HepG2 (cell line): ENCODE data around the gene CCDC57. TPM values are rescaled to one million over a fixed set of nuclear protein-coding genes. Genes with fewer than 3 reads are reported as not detected.

Source experiments
- ARHGAP35 ChIP-seq: sonication (generic); formaldehyde crosslinking; IDR thresholded peaks from 2 replicates; pipeline ENCODE4 v1.9.0; 2022; ENCODE audit warnings: mild to moderate bottlenecking, inconsistent platforms, moderate library complexity, missing genetic modification reagents, borderline replicate concordance
- HDAC2 ChIP-seq: sonication (generic); formaldehyde crosslinking; IDR thresholded peaks from 2 replicates; pipeline ENCODE4 v1.4.0; 2020; ENCODE audit warnings: missing genetic modification reagents
- HMG20B ChIP-seq: conservative IDR thresholded peaks from 2 replicates; pipeline ENCODE4 v1.6.1; 2016; ENCODE audit warnings: missing genetic modification reagents, missing compliant biosample characterization
- HNF4A ChIP-seq: sonication (generic); formaldehyde crosslinking; IDR thresholded peaks from 2 replicates; pipeline ENCODE4 v1.4.0; 2020; ENCODE audit warnings: missing genetic modification reagents
- MED13 ChIP-seq: sonication (generic); formaldehyde crosslinking; IDR thresholded peaks from 2 replicates; pipeline ENCODE4 v1.5.0; 2020; ENCODE audit warnings: missing genetic modification reagents
- NCOA2 ChIP-seq: sonication (generic); formaldehyde crosslinking; IDR thresholded peaks from 2 replicates; pipeline ENCODE4 v1.8.0; 2022; ENCODE audit warnings: inconsistent platforms
- NCOR1 ChIP-seq: fragments of 200-600 bp; sonication (generic); IDR thresholded peaks from 2 replicates; pipeline ENCODE4 v1.7.0; 2017; ENCODE audit warnings: antibody characterized with exemption, low read length, borderline replicate concordance
- NFIB ChIP-seq: sonication (generic); formaldehyde crosslinking; IDR thresholded peaks from 2 replicates; pipeline ENCODE4 v1.9.0; 2021; ENCODE audit warnings: missing genetic modification reagents, mild to moderate bottlenecking, borderline replicate concordance
- RAD51 ChIP-seq: fragments of 450-650 bp; IDR thresholded peaks from 2 replicates; pipeline ENCODE4 v1.6.1; 2016; ENCODE audit warnings: borderline replicate concordance
- REPIN1 ChIP-seq: sonication (generic); formaldehyde crosslinking; IDR thresholded peaks from 2 replicates; pipeline ENCODE4 v1.8.0; 2022; ENCODE audit warnings: missing genetic modification reagents, low read depth, mild to moderate bottlenecking, borderline replicate concordance
- SMYD3 ChIP-seq: sonication (generic); formaldehyde crosslinking; IDR thresholded peaks from 2 replicates; pipeline ENCODE4 v1.8.1; 2023; ENCODE audit warnings: mild to moderate bottlenecking, missing genetic modification reagents
- SNAPC2 ChIP-seq: sonication (generic); formaldehyde crosslinking; IDR thresholded peaks from 2 replicates; pipeline ENCODE4 v1.8.1; 2022; ENCODE audit warnings: mild to moderate bottlenecking, missing genetic modification reagents
- SP4 ChIP-seq: sonication (generic); formaldehyde crosslinking; IDR thresholded peaks from 2 replicates; pipeline ENCODE4 v1.8.1; 2023; ENCODE audit warnings: mild to moderate bottlenecking, missing genetic modification reagents
- SYNCRIP ChIP-seq: fragments of 200-400 bp; formaldehyde crosslinking; IDR thresholded peaks from 2 replicates; pipeline ENCODE4 v1.6.1; 2018; ENCODE audit warnings: mild to moderate bottlenecking, low read depth, low read length; ENCODE audit not compliant: insufficient read depth
- ZNF546 ChIP-seq: sonication (generic); formaldehyde crosslinking; conservative IDR thresholded peaks from 2 replicates; pipeline ENCODE4 v1.8.1; 2023; ENCODE audit warnings: mild to moderate bottlenecking, missing genetic modification reagents
- ZNF572 ChIP-seq: sonication (generic); formaldehyde crosslinking; IDR thresholded peaks from 2 replicates; pipeline ENCODE4 v1.5.1; 2020; ENCODE audit warnings: mild to moderate bottlenecking, missing genetic modification reagents
- ZNF768 ChIP-seq: sonication (generic); formaldehyde crosslinking; IDR thresholded peaks from 2 replicates; pipeline ENCODE4 v1.4.0; 2020; ENCODE audit warnings: missing genetic modification reagents
- polyA plus RNA-seq, 8 experiments: library from polyadenylated mRNA; depleted of rRNA in 3 of 8; stranded (reverse) in 7 of 8; unstranded in 1 of 8; fragments of >200 nt; fragmentation: Illumina TruSeq in 4 of 8; extraction: Trizol in 4 of 8; gene quantifications; 2 replicates each; pipeline versions ENCODE4 v1.2.1 to v1.2.3, GENCODE V29; 2011 to 2016; ENCODE audit warnings: low read depth in 4 of 8, missing spikeins in 1 of 8, mixed read lengths in 1 of 8; ENCODE audit not compliant: insufficient read depth in 1 of 8
- total RNA-seq, 5 experiments: library from RNA; depleted of rRNA; stranded (reverse); fragments of >200 nt; fragmentation: Illumina TruSeq; extraction: Trizol; gene quantifications; 2 replicates each; pipeline ENCODE4 v1.2.3, GENCODE V29; 2016; ENCODE audit warnings: low read depth in 1 of 5
- TF ChIP-seq, protein P1 (sequence below): sonication (generic); formaldehyde crosslinking; IDR thresholded peaks from 2 replicates; pipeline ENCODE4 v1.9.0; 2021; ENCODE audit warnings: missing genetic modification reagents, borderline replicate concordance
- TF ChIP-seq, protein P2 (sequence below): sonication (generic); formaldehyde crosslinking; IDR thresholded peaks from 2 replicates; pipeline ENCODE4 v1.8.1; 2022; ENCODE audit warnings: low read depth, mild to moderate bottlenecking, missing genetic modification reagents
- TF ChIP-seq, protein P3 (sequence below): sonication (generic); formaldehyde crosslinking; IDR thresholded peaks from 2 replicates; pipeline ENCODE4 v1.4.0; 2020; ENCODE audit warnings: missing genetic modification reagents
- TF ChIP-seq, protein P4 (sequence below), 2 experiments: fragments of 450-650 bp in 1 of 2; sonication (generic) in 1 of 2; formaldehyde crosslinking; IDR thresholded peaks; 2 replicates each; pipeline versions ENCODE4 v1.5.0 to v1.8.0; 2020 to 2022; ENCODE audit warnings: mild to moderate bottlenecking in 1 of 2, missing genetic modification reagents in 1 of 2
- TF ChIP-seq, protein P5 (sequence below): sonication (generic); formaldehyde crosslinking; IDR thresholded peaks from 2 replicates; pipeline ENCODE4 v1.4.0; 2020; ENCODE audit warnings: missing genetic modification reagents

CCDC57 gene
- total and polyA plus RNA-seq, 2 of the 13 experiments (the other 11 are each of a cell fraction or from before 2014, with no cell fraction given): 59.3 to 59.9 TPM

DNA sequence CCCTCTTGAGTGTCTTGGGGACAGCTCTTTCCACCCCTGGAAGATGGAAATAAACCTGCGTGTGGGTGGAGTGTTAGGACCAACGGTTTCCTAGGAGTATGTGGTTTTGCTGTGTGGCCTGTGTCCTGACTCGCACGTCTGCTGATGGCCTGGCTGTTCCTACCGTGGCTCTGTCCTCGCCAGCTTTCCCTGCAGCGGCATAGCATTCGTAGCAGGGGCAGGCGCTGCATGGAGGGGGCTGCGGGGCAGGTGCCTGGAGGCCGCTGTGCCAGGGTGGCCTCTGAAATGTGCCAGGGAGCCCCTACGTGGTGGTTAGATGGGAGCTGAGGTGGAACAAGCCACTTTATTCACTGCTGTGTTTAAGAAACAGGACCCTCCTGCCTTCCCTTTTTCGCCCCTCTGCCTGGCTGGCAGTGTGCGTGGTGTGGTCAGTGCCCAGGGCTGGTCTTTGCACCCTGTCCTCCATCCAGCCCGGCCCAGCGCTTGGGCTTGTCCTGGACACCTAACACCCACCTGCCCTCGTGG is 26.8 kb upstream of the CCDC57 start (continued):
- TF ChIP-seq NCOA2 (no peak), NCOR1 (no peak), RAD51 (no peak), SNAPC2 (CRISPR knock-in tag) (0 out of 2 replicates have a peak, but pooled peaks have one; percentile 51), ZNF572 (CRISPR knock-in tag) (0 out of 2 replicates have a peak, but pooled peaks have one; percentile 89), SYNCRIP (no peak), MED13 (CRISPR knock-in tag) (no peak), HDAC2 (CRISPR knock-in tag) (no peak), NFIB (CRISPR knock-in tag) (no peak), SMYD3 (no peak), REPIN1 (no peak), HMG20B (CRISPR knock-in tag) (no peak), ZNF768 (CRISPR knock-in tag) (0 out of 2 replicates have a peak, but pooled peaks have one; percentile 9), ZNF546 (CRISPR knock-in tag) (no peak), HNF4A (CRISPR knock-in tag) (no peak), SP4 (peak; percentile 1; the same call in 1 of the 2 replicates), ARHGAP35 (0 out of 2 replicates have a peak, but pooled peaks have one; percentile 62)
- TF ChIP-seq, protein P1, sequence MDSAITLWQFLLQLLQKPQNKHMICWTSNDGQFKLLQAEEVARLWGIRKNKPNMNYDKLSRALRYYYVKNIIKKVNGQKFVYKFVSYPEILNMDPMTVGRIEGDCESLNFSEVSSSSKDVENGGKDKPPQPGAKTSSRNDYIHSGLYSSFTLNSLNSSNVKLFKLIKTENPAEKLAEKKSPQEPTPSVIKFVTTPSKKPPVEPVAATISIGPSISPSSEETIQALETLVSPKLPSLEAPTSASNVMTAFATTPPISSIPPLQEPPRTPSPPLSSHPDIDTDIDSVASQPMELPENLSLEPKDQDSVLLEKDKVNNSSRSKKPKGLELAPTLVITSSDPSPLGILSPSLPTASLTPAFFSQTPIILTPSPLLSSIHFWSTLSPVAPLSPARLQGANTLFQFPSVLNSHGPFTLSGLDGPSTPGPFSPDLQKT (CRISPR knock-in tag): no peak
- TF ChIP-seq, protein P2, sequence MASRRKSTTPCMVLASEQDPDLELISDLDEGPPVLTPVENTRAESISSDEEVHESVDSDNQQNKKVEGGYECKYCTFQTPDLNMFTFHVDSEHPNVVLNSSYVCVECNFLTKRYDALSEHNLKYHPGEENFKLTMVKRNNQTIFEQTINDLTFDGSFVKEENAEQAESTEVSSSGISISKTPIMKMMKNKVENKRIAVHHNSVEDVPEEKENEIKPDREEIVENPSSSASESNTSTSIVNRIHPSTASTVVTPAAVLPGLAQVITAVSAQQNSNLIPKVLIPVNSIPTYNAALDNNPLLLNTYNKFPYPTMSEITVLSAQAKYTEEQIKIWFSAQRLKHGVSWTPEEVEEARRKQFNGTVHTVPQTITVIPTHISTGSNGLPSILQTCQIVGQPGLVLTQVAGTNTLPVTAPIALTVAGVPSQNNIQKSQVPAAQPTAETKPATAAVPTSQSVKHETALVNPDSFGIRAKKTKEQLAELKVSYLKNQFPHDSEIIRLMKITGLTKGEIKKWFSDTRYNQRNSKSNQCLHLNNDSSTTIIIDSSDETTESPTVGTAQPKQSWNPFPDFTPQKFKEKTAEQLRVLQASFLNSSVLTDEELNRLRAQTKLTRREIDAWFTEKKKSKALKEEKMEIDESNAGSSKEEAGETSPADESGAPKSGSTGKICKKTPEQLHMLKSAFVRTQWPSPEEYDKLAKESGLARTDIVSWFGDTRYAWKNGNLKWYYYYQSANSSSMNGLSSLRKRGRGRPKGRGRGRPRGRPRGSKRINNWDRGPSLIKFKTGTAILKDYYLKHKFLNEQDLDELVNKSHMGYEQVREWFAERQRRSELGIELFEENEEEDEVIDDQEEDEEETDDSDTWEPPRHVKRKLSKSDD (CRISPR knock-in tag): peak; percentile 46; the same call in 1 of the 2 replicates
- TF ChIP-seq, protein P3, sequence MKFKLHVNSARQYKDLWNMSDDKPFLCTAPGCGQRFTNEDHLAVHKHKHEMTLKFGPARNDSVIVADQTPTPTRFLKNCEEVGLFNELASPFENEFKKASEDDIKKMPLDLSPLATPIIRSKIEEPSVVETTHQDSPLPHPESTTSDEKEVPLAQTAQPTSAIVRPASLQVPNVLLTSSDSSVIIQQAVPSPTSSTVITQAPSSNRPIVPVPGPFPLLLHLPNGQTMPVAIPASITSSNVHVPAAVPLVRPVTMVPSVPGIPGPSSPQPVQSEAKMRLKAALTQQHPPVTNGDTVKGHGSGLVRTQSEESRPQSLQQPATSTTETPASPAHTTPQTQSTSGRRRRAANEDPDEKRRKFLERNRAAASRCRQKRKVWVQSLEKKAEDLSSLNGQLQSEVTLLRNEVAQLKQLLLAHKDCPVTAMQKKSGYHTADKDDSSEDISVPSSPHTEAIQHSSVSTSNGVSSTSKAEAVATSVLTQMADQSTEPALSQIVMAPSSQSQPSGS (CRISPR knock-in tag): 0 out of 2 replicates have a peak, but pooled peaks have one; percentile 7
- TF ChIP-seq, protein P4, sequence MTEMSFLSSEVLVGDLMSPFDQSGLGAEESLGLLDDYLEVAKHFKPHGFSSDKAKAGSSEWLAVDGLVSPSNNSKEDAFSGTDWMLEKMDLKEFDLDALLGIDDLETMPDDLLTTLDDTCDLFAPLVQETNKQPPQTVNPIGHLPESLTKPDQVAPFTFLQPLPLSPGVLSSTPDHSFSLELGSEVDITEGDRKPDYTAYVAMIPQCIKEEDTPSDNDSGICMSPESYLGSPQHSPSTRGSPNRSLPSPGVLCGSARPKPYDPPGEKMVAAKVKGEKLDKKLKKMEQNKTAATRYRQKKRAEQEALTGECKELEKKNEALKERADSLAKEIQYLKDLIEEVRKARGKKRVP (CRISPR knock-in tag; IDR thresholded peaks at IDR 0.05): no peak
- TF ChIP-seq, protein P5, sequence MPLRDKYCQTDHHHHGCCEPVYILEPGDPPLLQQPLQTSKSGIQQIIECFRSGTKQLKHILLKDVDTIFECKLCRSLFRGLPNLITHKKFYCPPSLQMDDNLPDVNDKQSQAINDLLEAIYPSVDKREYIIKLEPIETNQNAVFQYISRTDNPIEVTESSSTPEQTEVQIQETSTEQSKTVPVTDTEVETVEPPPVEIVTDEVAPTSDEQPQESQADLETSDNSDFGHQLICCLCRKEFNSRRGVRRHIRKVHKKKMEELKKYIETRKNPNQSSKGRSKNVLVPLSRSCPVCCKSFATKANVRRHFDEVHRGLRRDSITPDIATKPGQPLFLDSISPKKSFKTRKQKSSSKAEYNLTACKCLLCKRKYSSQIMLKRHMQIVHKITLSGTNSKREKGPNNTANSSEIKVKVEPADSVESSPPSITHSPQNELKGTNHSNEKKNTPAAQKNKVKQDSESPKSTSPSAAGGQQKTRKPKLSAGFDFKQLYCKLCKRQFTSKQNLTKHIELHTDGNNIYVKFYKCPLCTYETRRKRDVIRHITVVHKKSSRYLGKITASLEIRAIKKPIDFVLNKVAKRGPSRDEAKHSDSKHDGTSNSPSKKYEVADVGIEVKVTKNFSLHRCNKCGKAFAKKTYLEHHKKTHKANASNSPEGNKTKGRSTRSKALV (CRISPR knock-in tag): no peak
